ENCODE results near the gene DIP2A.

DNA sequence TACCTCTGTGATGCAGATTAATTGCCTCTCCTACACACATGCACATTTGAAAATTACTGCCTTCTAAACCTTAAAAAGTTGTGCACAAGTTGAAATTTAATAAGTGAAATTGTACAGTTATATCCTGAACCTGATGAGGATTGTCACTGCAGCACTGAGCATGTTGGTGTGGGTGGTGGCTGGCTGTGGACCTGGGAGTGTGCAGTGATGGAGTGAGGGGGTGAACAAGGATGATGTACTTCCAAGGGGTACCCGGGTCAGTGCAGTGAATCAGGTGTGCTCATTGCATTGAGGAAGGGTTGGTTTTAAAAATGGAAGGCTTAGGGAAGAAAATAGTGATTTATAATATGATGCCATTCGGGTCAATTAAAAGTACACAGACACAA is 24.1 kb downstream of the DIP2A start:
- TF ChIP-seq, protein P1, sequence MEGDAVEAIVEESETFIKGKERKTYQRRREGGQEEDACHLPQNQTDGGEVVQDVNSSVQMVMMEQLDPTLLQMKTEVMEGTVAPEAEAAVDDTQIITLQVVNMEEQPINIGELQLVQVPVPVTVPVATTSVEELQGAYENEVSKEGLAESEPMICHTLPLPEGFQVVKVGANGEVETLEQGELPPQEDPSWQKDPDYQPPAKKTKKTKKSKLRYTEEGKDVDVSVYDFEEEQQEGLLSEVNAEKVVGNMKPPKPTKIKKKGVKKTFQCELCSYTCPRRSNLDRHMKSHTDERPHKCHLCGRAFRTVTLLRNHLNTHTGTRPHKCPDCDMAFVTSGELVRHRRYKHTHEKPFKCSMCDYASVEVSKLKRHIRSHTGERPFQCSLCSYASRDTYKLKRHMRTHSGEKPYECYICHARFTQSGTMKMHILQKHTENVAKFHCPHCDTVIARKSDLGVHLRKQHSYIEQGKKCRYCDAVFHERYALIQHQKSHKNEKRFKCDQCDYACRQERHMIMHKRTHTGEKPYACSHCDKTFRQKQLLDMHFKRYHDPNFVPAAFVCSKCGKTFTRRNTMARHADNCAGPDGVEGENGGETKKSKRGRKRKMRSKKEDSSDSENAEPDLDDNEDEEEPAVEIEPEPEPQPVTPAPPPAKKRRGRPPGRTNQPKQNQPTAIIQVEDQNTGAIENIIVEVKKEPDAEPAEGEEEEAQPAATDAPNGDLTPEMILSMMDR (IDR thresholded peaks at IDR 0.05): no peak
- no peak for TF ChIP-seq POLR2AphosphoS5 (IDR thresholded peaks at IDR 0.05; ENCODE audit: low read depth, low read length)
